Loucy (cell line): ENCODE measurements around the gene MGAT5B.

Experiments used
- H2AFZ ChIP-seq: fragments of 200-600 bp; sonication (generic); 2 replicates; pipeline ENCODE4 v1.6.0; 2016; ENCODE audit warnings: antibody characterized with exemption, mild to moderate bottlenecking, low read length, moderate library complexity
- H3F3A ChIP-seq: fragments of 200-600 bp; 2 replicates; pipeline ENCODE4 v1.6.0; 2016; ENCODE audit warnings: antibody characterized with exemption, low read depth, mild to moderate bottlenecking
- H3K27me3 ChIP-seq: fragments of 200-600 bp; sonication (generic); 2 replicates; pipeline ENCODE4 v1.6.1; 2014; ENCODE audit warnings: low read length, mild to moderate bottlenecking; ENCODE audit not compliant: insufficient read depth, poor library complexity, severe bottlenecking
- H3K36me3 ChIP-seq: fragments of 200-600 bp; sonication (generic); 2 replicates; pipeline ENCODE4 v1.6.1; 2016; ENCODE audit warnings: low read length; ENCODE audit not compliant: insufficient read depth
- H3K4me1 ChIP-seq: fragments of 200-600 bp; sonication (generic); 2 replicates; pipeline ENCODE4 v1.5.1; 2014; ENCODE audit warnings: low read length, mild to moderate bottlenecking; ENCODE audit not compliant: insufficient read depth, poor library complexity, severe bottlenecking
- H3K4me2 ChIP-seq: fragments of 200-600 bp; sonication (generic); 2 replicates; pipeline ENCODE4 v1.6.0; 2014; ENCODE audit warnings: antibody characterized with exemption, low read length, low read depth, mild to moderate bottlenecking; ENCODE audit not compliant: poor library complexity, severe bottlenecking
- H3K4me3 ChIP-seq: fragments of 200-600 bp; sonication (generic); 2 replicates; pipeline ENCODE4 v1.5.1; 2014; ENCODE audit warnings: low read length, mild to moderate bottlenecking, mixed read lengths; ENCODE audit not compliant: poor library complexity, severe bottlenecking
- H3K79me2 ChIP-seq: fragments of 200-600 bp; sonication (generic); 2 replicates; pipeline ENCODE4 v1.6.1; 2014; ENCODE audit warnings: low read length; ENCODE audit not compliant: insufficient read depth
- H3K9ac ChIP-seq: fragments of 200-600 bp; sonication (generic); 2 replicates; pipeline ENCODE4 v1.6.0; 2014; ENCODE audit warnings: mild to moderate bottlenecking, low read depth, low read length, moderate library complexity; ENCODE audit not compliant: poor library complexity, severe bottlenecking
- H3K9me2 ChIP-seq: fragments of 200-600 bp; sonication (generic); replicated peaks from 2 replicates; pipeline ENCODE4 v1.6.1; 2016; ENCODE audit warnings: low read depth, low read length, mixed read lengths
- H3K9me3 ChIP-seq: fragments of 200-600 bp; sonication (generic); 2 replicates; pipeline ENCODE4 v1.6.1; 2014; ENCODE audit warnings: mild to moderate bottlenecking, antibody characterized with exemption, low read length, low read depth; ENCODE audit not compliant: insufficient read depth
- H4K20me1 ChIP-seq: fragments of 200-600 bp; sonication (generic); 2 replicates; pipeline ENCODE4 v1.6.0; 2014; ENCODE audit warnings: antibody characterized with exemption, low read length, mild to moderate bottlenecking; ENCODE audit not compliant: insufficient read depth, poor library complexity, severe bottlenecking
- EZH2phosphoT487 ChIP-seq: fragments of 200-600 bp; IDR thresholded peaks from 2 replicates; pipeline ENCODE4 v1.6.1; 2018; ENCODE audit warnings: antibody characterized with exemption, mild to moderate bottlenecking, moderate library complexity, borderline replicate concordance
- TF ChIP-seq, protein P1 (sequence below): fragments of 200-600 bp; sonication (generic); conservative IDR thresholded peaks from 2 replicates; pipeline ENCODE4 v1.5.1; 2014; ENCODE audit warnings: mild to moderate bottlenecking, antibody characterized with exemption, low read length

MGAT5B gene

DNA sequence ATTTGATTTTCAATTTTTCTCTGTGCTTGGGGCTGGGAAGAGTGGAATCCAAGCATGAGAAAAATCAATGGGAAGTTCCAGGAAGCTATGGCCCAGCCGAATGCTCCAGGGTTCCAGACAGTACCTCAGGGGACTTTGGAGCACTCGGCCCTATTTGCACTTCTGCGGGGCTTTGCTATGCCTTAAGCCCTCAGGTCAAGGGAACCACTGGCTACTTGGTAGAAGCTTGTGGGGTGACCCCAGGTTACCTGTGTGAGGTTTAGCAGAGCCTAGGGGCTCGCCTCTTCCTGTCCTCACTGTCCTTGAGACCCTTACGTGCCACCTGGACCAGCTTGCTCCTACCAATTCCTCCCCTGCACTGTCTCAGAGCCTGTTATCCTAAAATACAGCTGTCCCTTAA lies 121.3 kb downstream of the MGAT5B start:
- Histone ChIP-seq H3F3A (no peaks in the 10 kb centered on the region), H3K4me3 (no peak overlapping the region), H3K27me3 (no peaks in the 10 kb centered on the region), H3K4me1 (peaks cover 10% of the 10 kb centered on the region), H3K4me2 (no peak overlapping the region), H3K79me2 (no peaks in the 10 kb centered on the region), H3K9me2 (no peaks in the 10 kb centered on the region), H2AFZ (no peak overlapping the region), H3K36me3 (no peaks in the 10 kb centered on the region), H3K9me3 (no peaks in the 10 kb centered on the region), H4K20me1 (no peaks in the 10 kb centered on the region), H3K9ac (no peak overlapping the region)
- TF ChIP-seq, protein P1, sequence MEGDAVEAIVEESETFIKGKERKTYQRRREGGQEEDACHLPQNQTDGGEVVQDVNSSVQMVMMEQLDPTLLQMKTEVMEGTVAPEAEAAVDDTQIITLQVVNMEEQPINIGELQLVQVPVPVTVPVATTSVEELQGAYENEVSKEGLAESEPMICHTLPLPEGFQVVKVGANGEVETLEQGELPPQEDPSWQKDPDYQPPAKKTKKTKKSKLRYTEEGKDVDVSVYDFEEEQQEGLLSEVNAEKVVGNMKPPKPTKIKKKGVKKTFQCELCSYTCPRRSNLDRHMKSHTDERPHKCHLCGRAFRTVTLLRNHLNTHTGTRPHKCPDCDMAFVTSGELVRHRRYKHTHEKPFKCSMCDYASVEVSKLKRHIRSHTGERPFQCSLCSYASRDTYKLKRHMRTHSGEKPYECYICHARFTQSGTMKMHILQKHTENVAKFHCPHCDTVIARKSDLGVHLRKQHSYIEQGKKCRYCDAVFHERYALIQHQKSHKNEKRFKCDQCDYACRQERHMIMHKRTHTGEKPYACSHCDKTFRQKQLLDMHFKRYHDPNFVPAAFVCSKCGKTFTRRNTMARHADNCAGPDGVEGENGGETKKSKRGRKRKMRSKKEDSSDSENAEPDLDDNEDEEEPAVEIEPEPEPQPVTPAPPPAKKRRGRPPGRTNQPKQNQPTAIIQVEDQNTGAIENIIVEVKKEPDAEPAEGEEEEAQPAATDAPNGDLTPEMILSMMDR = no peak
- no peak for TF ChIP-seq EZH2phosphoT487

DNA sequence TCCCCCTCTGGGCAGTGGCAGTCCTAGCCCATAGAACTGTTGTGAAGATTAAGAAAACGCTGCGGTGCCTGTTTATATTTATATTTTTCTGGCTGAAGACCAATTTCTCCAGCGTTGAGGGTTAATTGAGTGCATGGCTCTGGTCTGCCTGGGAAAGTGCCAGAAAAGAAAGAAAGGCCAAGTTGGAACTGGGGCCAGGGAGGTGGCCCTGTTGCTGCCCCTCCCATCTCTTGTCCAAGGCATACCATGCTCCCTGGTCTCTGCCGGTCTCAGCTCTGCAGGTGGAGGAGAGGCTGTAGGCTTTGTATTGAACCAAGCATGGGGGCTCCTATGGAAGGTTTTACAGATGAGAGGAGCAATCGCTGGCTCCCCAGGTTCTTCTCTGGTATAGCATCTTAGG lies 124.7 kb downstream of the MGAT5B start:
- H3K27me3 ChIP-seq = no peaks in the 10 kb centered on the region
- H3K9me3 ChIP-seq = no peaks in the 10 kb centered on the region
- H4K20me1 ChIP-seq = no peaks in the 10 kb centered on the region
- no peak overlapping the region for H3K4me3 ChIP-seq
- H3K9me2 ChIP-seq = no peaks in the 10 kb centered on the region
- H3K36me3 ChIP-seq = no peaks in the 10 kb centered on the region
- H3K9ac ChIP-seq = no peak overlapping the region
- TF ChIP-seq EZH2phosphoT487 = no peak
- TF ChIP-seq, protein P1 = no peak
- peaks cover 41% of the 10 kb centered on the region for H3K4me1 ChIP-seq
- no peak overlapping the region for H3K4me2 ChIP-seq
- H3F3A ChIP-seq = no peaks in the 10 kb centered on the region; the same call in 1 of the 2 replicates
- no peak overlapping the region for H2AFZ ChIP-seq
- peaks cover 12% of the 10 kb centered on the region for H3K79me2 ChIP-seq

DNA sequence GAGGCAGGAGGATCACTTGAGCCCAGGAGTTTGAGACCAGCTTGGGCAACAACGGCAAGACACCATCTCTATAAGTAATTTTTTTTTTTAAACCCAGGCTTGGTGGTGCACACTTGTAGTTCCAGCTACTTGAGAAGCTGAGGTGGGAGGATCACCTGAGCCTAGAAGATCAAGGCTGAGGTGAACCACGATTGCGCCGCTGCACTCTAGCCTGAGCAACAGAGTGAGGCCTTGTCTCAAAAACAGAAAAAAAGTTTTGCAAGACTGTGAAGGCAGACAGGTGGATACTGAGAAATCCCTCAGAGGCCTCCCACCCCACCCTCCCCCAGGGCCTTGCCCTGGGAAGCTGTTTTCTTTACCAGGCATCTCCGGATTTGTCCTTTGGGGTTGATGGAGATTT lies 125.4 kb downstream of the MGAT5B start:
- no peak overlapping the region for H3K4me2 ChIP-seq
- no peaks in the 10 kb centered on the region for H3K27me3 ChIP-seq
- no peaks in the 10 kb centered on the region for H4K20me1 ChIP-seq

More for the DNA sequence above, 125.4 kb downstream of the MGAT5B start:
- H3K9me2 ChIP-seq = no peaks in the 10 kb centered on the region
- H3K4me1 ChIP-seq = peaks cover 45% of the 10 kb centered on the region
- H2AFZ ChIP-seq = no peak overlapping the region
- H3K4me3 ChIP-seq = no peak overlapping the region
- no peak for TF ChIP-seq EZH2phosphoT487
- TF ChIP-seq, protein P1 = no peak
- peaks cover 3% of the 10 kb centered on the region; the same call in 1 of the 2 replicates for H3F3A ChIP-seq
- H3K79me2 ChIP-seq = peaks cover 12% of the 10 kb centered on the region
- peak overlapping the region; percentile 61 for H3K9ac ChIP-seq
- H3K9me3 ChIP-seq = no peaks in the 10 kb centered on the region
- no peaks in the 10 kb centered on the region for H3K36me3 ChIP-seq
